RCC 7860 (cell line): ENCODE data around the gene FCER1G.

Experiments used
- DNase-seq: peaks from one replicate; pipeline ENCODE4 v3.0.0-alpha.2; 2015; ENCODE audit warnings: low spot score
- FAIRE-seq: peaks from 2 replicates; lab custom pipeline; 2012; peaks lifted over from hg19 to GRCh38; lab: Jason Lieb, UNC

Gene FCER1G

GRCh38 chr1:161215076-161215475 lies at the start of gene FCER1G:
Gene FCER1G, plus strand, starts transcription at chr1:161215295. Its CDS starts 27 bp downstream, at chr1:161215322.
- FAIRE-seq (no peak), DNase-seq (no peak)

GRCh38 chr1:161165742-161166668 lies 49.1 kb upstream of the FCER1G start, which contains the start of gene PPOX:
Gene PPOX, plus strand, starts transcription at chr1:161166426. Its CDS starts 422 bp downstream, at chr1:161166848.
- DNase-seq (peak; percentile 97), FAIRE-seq (peak; percentile 88)

- FAIRE-seq (no peak), DNase-seq (no peak)
These were observed 48.2 kb upstream of the FCER1G start for GRCh38 chr1:161166669-161167548.

GRCh38 chr1:161168906-161169305 lies 46.2 kb upstream of the FCER1G start:
- no peak for FAIRE-seq

DNA sequence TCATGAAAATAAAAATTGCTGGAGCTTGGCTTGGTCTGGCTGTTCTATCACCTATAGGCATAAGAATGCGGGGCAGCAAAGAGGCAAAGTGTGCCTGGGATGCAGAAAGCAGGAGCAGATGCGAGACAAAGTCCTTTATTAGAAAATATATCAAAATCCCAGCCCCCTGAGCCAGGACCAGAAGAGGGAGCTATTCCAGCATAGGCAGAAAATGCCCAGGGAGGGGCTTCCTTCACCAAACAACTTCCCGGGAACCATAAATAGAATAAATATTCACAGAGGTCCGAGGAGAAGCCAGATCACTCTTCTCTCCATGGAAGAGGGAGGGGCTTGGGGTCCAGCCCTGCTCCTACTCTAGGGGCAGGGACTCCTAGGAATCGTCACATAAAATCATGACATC lies 43.9 kb upstream of the FCER1G start:
- DNase-seq (no peak), FAIRE-seq (no peak)

More at GRCh38 chr1:161168906-161169305, 46.2 kb upstream of the FCER1G start:
- DNase-seq = no peak

GRCh38 chr1:161171696-161172095 lies 43.4 kb upstream of the FCER1G start:
- FAIRE-seq (no peak), DNase-seq (no peak)

DNA sequence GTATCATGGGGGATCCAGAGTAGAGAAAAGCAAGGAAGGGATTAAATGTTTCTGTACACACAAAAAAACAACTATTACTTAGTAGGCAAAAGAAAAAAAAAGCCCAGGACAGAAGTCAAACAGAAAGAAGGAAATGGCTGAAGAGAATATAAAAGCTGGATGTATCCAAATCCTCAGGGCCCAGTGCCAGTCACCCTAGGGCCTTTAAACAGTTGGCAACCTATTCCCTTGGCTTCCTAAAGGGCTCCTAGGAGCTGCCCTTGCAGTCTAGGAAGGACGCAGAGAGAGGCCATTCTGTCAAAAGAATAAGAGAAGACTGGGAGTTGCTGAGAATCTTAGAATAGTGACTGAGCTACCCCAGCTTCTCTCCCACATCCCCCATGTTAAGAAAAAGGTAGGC lies 42.7 kb upstream of the FCER1G start:
- DNase-seq (no peak), FAIRE-seq (no peak)

GRCh38 chr1:161172776-161173376 lies 42.2 kb upstream of the FCER1G start:
- FAIRE-seq (no peak), DNase-seq (no peak)

- FAIRE-seq (no peak), DNase-seq (no peak)
These were observed 41.4 kb upstream of the FCER1G start for GRCh38 chr1:161173711-161174110.

DNA sequence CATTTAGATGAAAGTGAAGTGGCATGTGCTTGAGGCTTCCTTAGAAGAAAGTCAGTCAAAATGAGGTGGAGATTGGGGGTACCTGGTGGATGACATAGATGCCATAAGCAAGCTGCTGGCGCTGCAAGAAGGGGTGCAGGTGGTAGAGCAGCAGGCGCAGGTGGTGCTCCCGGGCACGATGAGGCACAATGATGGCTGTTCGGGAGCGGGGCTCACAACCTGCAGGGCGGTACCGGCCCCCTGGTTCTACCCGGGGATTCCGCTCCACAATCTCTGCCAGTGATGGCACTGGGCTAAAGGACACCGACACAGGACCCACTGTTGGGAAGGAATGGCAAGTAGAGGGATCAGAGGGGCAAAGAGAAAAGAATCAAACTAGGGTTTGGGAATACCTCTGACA lies 40.2 kb upstream of the FCER1G start:
- no peak for DNase-seq
- no peak for FAIRE-seq

GRCh38 chr1:161175771-161176453 lies 39.2 kb upstream of the FCER1G start:
- no peak for FAIRE-seq
- DNase-seq = no peak

GRCh38 chr1:161176468-161177111 lies 38.5 kb upstream of the FCER1G start:
- DNase-seq = no peak
- no peak for FAIRE-seq

DNA sequence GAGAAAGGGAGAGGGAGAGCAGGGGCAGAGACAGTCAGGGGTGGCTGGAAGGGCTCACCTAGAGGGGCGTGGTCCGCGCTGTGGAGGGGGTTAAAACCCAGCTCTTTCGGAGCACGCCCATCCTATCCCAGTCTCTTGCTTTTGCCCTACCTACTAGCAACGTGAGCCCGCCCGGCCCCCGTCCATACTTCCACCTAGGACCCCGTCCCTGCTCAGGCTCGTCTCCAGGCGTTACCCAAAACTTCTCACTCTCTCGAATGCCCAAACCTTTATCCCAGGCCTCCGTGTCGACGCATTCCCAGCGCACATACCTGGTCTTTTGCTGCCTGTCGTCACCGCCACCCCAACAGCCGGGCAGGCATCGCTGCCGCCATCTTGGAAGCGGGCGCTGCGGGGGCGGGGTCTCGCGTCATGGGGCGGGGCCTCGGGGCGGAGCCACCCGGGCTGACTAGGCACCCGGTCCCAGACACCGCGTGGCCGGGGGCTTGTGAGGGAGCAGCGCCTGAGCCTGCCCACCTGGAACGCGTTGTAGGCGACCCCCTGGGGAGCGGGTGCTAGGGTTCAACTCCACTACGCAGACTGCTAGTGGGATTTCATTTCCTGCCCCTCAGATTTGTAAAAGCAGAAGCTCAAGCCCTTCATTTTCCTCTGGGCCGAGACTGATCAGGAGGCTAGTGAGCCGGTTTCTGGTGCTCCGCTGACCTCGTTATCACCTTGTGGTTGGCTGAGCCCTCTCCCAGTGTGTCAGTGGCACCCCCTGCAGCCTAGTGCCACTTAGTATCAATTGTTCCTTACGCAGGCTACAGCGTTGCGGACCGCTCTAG lies 37.8 kb upstream of the FCER1G start, which contains the start of gene B4GALT3:
Gene B4GALT3, minus strand, starts transcription at position 396 of the 824 bp plus-strand sequence. CDS start 1,447 bp downstream, outside the sequence.
- FAIRE-seq = no peak
- DNase-seq = peak; percentile 52

DNA sequence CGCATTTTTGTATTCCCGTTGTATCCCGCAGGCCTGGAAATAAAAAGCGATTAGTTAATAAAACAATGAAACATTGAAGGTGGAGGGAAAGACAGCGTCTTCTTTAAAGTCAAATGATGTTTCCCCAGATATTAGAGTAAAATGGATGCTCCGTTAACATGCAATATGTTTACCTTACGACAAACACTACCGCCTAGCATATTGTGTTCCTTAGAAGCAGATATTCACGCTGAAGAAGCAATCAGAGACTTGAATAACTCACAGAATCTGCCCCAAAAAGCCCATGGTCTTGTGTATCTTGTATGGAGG lies 37.2 kb upstream of the FCER1G start:
- DNase-seq = no peak
- no peak for FAIRE-seq

DNA sequence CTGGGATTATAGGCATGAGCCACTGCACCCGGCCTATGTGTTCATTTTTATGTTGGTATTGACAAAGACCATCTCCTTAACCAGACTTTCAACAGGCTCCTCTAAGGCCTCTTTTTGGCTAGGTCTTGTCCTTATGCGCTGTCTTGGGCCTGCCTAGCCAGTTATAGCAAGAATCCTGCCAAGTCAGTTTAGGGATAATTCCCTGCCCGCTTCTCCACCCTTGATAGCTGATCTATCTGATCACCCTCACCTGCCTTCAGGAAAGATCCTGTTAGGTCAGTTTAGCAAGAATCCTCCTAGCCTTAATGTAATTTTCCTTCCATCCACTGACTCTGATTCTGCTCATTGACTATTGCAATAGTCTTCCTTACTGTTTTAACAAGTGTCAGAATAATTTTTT lies 35.4 kb upstream of the FCER1G start:
- FAIRE-seq (no peak), DNase-seq (no peak)

GRCh38 chr1:161180639-161181038 lies 34.5 kb upstream of the FCER1G start:
- no peak for FAIRE-seq
- DNase-seq = no peak

DNA sequence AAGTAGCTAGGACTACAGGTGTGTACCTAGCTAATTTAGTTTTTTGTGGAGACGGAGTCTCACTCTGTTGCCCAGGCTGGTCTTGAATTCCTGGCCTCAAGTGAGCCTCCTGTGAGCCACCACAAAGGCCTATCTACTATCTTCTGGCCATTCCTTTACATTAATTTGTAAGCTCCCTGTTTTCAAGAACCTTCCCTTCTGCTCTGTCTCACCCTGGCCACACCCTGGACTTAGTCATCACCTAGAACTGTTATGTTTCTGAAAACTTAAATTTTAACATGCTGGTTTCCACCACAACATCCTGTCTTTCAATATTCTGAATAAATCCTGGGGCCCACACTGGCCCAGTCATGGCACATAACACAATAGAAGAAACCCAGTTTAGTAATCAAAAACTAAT lies 32.9 kb upstream of the FCER1G start:
- DNase-seq (peak; percentile 71), FAIRE-seq (peak; percentile 59)

- DNase-seq (no peak), FAIRE-seq (no peak)
These were observed 29.8 kb upstream of the FCER1G start for GRCh38 chr1:161185282-161185682.

DNA sequence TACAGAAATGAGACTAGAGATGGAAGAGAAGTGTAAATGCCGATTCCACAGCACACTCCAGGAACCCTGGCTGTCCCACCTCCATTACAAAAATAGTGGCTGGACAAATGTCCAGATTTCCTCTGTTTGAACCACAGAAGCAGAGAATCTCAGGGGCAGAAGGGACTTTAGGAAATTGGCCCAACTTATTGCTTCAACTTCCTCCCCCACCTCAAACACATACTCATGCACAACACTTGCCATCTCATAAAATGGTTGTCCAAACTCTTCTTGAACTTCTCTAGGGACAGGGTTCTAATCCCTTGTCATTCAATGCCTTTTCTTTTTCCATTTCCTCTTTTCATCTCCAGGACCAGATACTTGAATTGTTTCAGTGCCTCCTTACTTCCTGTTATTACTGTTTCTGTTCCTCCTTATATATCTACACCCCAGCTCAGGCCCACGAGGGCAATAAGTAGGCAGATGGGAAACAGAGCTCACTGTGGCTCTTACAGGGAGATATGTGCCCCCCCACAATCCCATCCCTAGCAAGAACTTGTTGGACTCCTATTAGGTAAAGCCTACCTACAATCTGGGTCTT lies 29.3 kb upstream of the FCER1G start:
- FAIRE-seq (no peak), DNase-seq (no peak)
